ENCODE data around the gene SPDYC. TPM values are rescaled to one million over a fixed set of nuclear protein-coding genes. Genes with fewer than 3 reads are reported as not detected.

The SPDYC gene
- total RNA-seq, 1 donor from 2014 or later = not detected

DNA sequence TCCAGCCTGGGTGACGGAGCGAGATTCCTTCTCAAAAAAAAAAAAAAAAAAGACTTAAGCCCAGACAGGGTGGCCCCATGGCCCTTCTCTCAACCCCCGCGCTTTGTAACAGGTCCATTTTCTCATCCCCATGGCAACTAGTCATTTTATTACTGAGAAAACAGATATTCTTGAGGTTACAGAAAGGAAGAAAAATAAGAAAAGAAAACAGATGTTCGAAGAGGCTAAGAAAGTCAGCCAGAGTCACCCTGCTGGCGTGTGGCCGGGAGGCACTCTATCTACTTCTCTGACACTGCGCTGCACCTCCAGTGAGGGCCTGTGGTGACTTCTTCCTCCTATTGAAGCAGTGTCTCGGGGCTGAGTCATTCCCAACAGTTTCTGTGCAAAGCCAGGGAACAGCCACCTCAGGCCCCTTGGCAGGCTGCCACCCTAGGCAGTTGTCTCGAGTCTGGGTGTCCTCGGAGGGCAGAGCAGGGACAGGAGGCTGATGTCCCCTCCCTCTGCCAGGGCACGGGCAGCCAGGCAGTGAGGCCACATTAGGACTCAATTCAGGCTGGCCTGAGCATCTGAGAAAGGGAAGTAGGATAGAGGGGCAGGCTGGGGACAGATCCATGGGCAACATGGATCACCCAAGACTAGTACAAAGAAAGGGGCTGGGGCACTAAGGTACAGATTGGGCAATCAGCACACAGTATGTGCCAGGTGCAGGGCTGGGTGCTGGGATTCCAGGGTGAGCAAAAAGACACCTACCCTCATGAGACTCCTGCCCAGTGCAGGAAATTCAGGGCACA, 19.3 kb upstream of the SPDYC start:
- no peaks in the 10 kb centered on the region for H3K36me3 Mint-ChIP-seq (ENCODE audit: low read depth, unreplicated experiment)
- H2AFZ ChIP-seq (ENCODE audit: low read depth, low read length) = peak overlapping the region; percentile 16
- peak overlapping the region; percentile 79 for H3K4me2 ChIP-seq (ENCODE audit: low read length)
- H3K4me3 Mint-ChIP-seq (ENCODE audit: unreplicated experiment) = peak overlapping the region; percentile 55
- peaks cover 2% of the 10 kb centered on the region for H3K27me3 Mint-ChIP-seq (ENCODE audit: low read depth, unreplicated experiment)
- peaks cover 16% of the 10 kb centered on the region for H3K4me1 ChIP-seq (ENCODE audit: insufficient read depth, low read length)
- peak overlapping the region; percentile 28 for H3K27ac Mint-ChIP-seq (ENCODE audit: unreplicated experiment)
- H4K20me1 ChIP-seq (ENCODE audit: insufficient read depth, low read length) = no peaks in the 10 kb centered on the region
- peaks cover 14% of the 10 kb centered on the region for H3K4me1 Mint-ChIP-seq (ENCODE audit: low read depth, unreplicated experiment)
- no peaks in the 10 kb centered on the region for H3K9me3 Mint-ChIP-seq (ENCODE audit: unreplicated experiment)
- TF ChIP-seq EZH2 (IDR thresholded peaks at IDR 0.05; ENCODE audit: insufficient read depth, low read length) = no peak
- TF ChIP-seq, protein P1, sequence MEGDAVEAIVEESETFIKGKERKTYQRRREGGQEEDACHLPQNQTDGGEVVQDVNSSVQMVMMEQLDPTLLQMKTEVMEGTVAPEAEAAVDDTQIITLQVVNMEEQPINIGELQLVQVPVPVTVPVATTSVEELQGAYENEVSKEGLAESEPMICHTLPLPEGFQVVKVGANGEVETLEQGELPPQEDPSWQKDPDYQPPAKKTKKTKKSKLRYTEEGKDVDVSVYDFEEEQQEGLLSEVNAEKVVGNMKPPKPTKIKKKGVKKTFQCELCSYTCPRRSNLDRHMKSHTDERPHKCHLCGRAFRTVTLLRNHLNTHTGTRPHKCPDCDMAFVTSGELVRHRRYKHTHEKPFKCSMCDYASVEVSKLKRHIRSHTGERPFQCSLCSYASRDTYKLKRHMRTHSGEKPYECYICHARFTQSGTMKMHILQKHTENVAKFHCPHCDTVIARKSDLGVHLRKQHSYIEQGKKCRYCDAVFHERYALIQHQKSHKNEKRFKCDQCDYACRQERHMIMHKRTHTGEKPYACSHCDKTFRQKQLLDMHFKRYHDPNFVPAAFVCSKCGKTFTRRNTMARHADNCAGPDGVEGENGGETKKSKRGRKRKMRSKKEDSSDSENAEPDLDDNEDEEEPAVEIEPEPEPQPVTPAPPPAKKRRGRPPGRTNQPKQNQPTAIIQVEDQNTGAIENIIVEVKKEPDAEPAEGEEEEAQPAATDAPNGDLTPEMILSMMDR (IDR thresholded peaks at IDR 0.05; ENCODE audit: insufficient read depth, low read depth, low read length) = no peak
- FAIRE-seq (no peak), DNase-seq (ENCODE audit: low read depth) (peak; percentile 82)
- peaks cover 2% of the 10 kb centered on the region for H3K27me3 ChIP-seq (ENCODE audit: insufficient read depth, low read length)
- H3K4me3 ChIP-seq (ENCODE audit: insufficient read depth, low read depth, low read length) = peak overlapping the region; percentile 1
- no peaks in the 10 kb centered on the region for H3K36me3 ChIP-seq (ENCODE audit: insufficient read depth, low read length)
- no peaks in the 10 kb centered on the region for H3K79me2 ChIP-seq (ENCODE audit: insufficient read depth, low read length)
- H3K9ac ChIP-seq (ENCODE audit: low read length) = peak overlapping the region; percentile 42
- H3K27ac ChIP-seq (ENCODE audit: low read depth, low read length) = peak overlapping the region; percentile 37
- no peaks in the 10 kb centered on the region for H3K9me3 ChIP-seq (ENCODE audit: insufficient read depth, low read depth, low read length)

DNA sequence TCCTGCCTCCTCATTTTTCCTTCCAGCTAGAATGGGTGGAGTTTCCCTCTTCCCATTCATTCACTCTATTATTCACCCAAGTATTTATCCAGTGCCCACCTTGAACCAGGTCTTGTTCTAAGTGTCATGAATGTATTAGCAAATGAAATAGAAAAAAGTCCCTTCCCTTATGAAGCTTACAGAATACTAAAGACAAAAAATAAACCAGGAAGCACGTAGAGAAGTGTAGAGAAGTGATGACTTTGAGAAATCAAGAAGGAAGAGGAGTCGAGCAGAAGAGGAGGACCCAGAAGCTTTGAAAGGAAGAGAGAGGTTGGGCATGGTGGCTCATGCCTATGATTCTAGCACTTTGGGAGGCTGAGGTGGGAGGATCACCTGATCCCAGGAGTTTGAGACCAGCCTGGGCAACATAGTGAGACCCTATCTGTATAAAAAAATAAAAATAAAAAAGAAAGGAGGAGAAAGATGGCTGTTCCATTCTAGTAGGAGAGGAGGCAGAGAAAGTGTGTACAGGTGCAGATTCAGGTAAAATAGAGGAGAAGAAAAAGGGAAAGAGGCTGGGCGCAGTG, 18.6 kb upstream of the SPDYC start:
- Histone ChIP-seq H3K9me3 (ENCODE audit: insufficient read depth, low read depth, low read length) (no peaks in the 10 kb centered on the region), H3K9ac (ENCODE audit: low read length) (no peak overlapping the region), H3K4me2 (ENCODE audit: low read length) (peak overlapping the region; percentile 79), H3K27ac (ENCODE audit: low read depth, low read length) (no peak overlapping the region), H4K20me1 (ENCODE audit: insufficient read depth, low read length) (no peaks in the 10 kb centered on the region), H3K36me3 (ENCODE audit: insufficient read depth, low read length) (no peaks in the 10 kb centered on the region), H3K27me3 (ENCODE audit: insufficient read depth, low read length) (peaks cover 2% of the 10 kb centered on the region), H3K79me2 (ENCODE audit: insufficient read depth, low read length) (no peaks in the 10 kb centered on the region), H3K4me1 (ENCODE audit: insufficient read depth, low read length) (peaks cover 16% of the 10 kb centered on the region), H3K4me3 (ENCODE audit: insufficient read depth, low read depth, low read length) (no peak overlapping the region), H2AFZ (ENCODE audit: low read depth, low read length) (no peak overlapping the region)
- no peaks in the 10 kb centered on the region for H3K9me3 Mint-ChIP-seq (ENCODE audit: unreplicated experiment)
- no peak overlapping the region for H3K4me3 Mint-ChIP-seq (ENCODE audit: unreplicated experiment)
- no peak overlapping the region for H3K27ac Mint-ChIP-seq (ENCODE audit: unreplicated experiment)
- peaks cover 2% of the 10 kb centered on the region for H3K27me3 Mint-ChIP-seq (ENCODE audit: low read depth, unreplicated experiment)
- DNase-seq (ENCODE audit: low read depth) = no peak
- H3K4me1 Mint-ChIP-seq (ENCODE audit: low read depth, unreplicated experiment) = peaks cover 14% of the 10 kb centered on the region
- TF ChIP-seq, protein P1 (IDR thresholded peaks at IDR 0.05; ENCODE audit: insufficient read depth, low read depth, low read length) = no peak
- TF ChIP-seq EZH2 (IDR thresholded peaks at IDR 0.05; ENCODE audit: insufficient read depth, low read length) = no peak
- no peak for FAIRE-seq
- H3K36me3 Mint-ChIP-seq (ENCODE audit: low read depth, unreplicated experiment) = no peaks in the 10 kb centered on the region

DNA sequence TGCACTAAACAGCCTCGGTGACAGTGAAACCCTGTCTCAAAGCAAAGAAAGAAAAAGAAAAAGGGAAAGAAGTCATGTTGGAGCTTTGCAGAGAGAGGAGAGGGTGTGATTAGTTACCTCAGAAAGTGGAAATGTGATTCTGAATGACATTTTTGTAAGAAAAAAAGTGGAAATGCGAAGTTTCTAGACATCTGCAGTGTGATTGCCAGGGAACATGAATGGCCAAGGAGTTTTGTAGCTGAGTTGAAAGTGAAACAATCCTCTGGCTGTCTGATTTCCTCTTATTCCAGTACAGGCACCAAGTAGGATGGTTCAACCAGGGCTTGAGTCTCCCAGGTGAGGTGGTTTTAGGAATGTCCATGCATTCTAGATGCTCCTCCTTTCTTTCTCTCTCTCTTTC, 17.9 kb upstream of the SPDYC start:
- no peaks in the 10 kb centered on the region for H3K36me3 ChIP-seq (ENCODE audit: insufficient read depth, low read length)
- Mint-ChIP-seq H3K4me3 (ENCODE audit: unreplicated experiment) (no peak overlapping the region), H3K9me3 (ENCODE audit: unreplicated experiment) (no peaks in the 10 kb centered on the region), H3K4me1 (ENCODE audit: low read depth, unreplicated experiment) (peaks cover 14% of the 10 kb centered on the region), H3K27me3 (ENCODE audit: low read depth, unreplicated experiment) (peaks cover 2% of the 10 kb centered on the region), H3K27ac (ENCODE audit: unreplicated experiment) (no peak overlapping the region), H3K36me3 (ENCODE audit: low read depth, unreplicated experiment) (no peaks in the 10 kb centered on the region)
- no peak overlapping the region for H3K27ac ChIP-seq (ENCODE audit: low read depth, low read length)
- DNase-seq (ENCODE audit: low read depth) (no peak), FAIRE-seq (no peak)
- peaks cover 2% of the 10 kb centered on the region for H3K27me3 ChIP-seq (ENCODE audit: insufficient read depth, low read length)
- no peaks in the 10 kb centered on the region for H3K79me2 ChIP-seq (ENCODE audit: insufficient read depth, low read length)
- H2AFZ ChIP-seq (ENCODE audit: low read depth, low read length) = no peak overlapping the region
- no peak overlapping the region for H3K9ac ChIP-seq (ENCODE audit: low read length)
- no peak overlapping the region for H3K4me2 ChIP-seq (ENCODE audit: low read length)
- no peaks in the 10 kb centered on the region for H4K20me1 ChIP-seq (ENCODE audit: insufficient read depth, low read length)
- peaks cover 16% of the 10 kb centered on the region for H3K4me1 ChIP-seq (ENCODE audit: insufficient read depth, low read length)
- H3K9me3 ChIP-seq (ENCODE audit: insufficient read depth, low read depth, low read length) = no peaks in the 10 kb centered on the region
- no peak overlapping the region for H3K4me3 ChIP-seq (ENCODE audit: insufficient read depth, low read depth, low read length)
- no peak for TF ChIP-seq EZH2 (IDR thresholded peaks at IDR 0.05; ENCODE audit: insufficient read depth, low read length)
- TF ChIP-seq, protein P1 (IDR thresholded peaks at IDR 0.05; ENCODE audit: insufficient read depth, low read depth, low read length) = no peak

Measured in astrocyte (in vitro differentiated cells and primary cell).